SK-MEL-5 (cell line): Measurements from ENCODE around the gene TSPAN14. TPM values are rescaled to one million over a fixed set of nuclear protein-coding genes. Genes with fewer than 3 reads are reported as not detected.
A peak's percentile ranks its signal among the peaks of the same experiment; 100 is the strongest.
"Not testable (repeated sequence)": the region's sequence is repeated elsewhere in the genome, so short reads cannot be mapped to it uniquely, and the experiment has no call there.

ENCODE experiments used
- DNase-seq: peaks from one replicate; pipeline ENCODE4 v3.0.0-alpha.2; 2016; ENCODE audit warnings: low read depth, low spot score
- in situ Hi-C: cut with HindIII; loops from 2 replicates; pipeline ENCODE4 v1.10.0; 2016; ENCODE audit warnings: low sequenced_read_pairs, high pct_unique_total_duplicates, low pct_unique_long_range_greater_than_20kb
- total RNA-seq: library from RNA; depleted of rRNA; stranded (reverse); fragments of >200 nt; shearing (Covaris generic); gene quantifications from 2 replicates; pipeline ENCODE4 v1.2.3, GENCODE V29; 2014

Gene TSPAN14
- total RNA-seq, 1 experiment from 2014 or later, result 43.7 TPM

- in situ Hi-C loops, result no loop called here
Observed at GRCh38 chr10:80523773-80524172, 69.7 kb downstream of the TSPAN14 start.

GRCh38 chr10:80524190-80524909, 70.2 kb downstream of the TSPAN14 start:
- no peak for DNase-seq
- in situ Hi-C loops, result no loop called here

More at GRCh38 chr10:80523773-80524172, 69.7 kb downstream of the TSPAN14 start:
- DNase-seq, result no peak

- no peak for DNase-seq
- in situ Hi-C loops, result no loop called here
Observed at GRCh38 chr10:80526218-80526617, 72.1 kb downstream of the TSPAN14 start.

GRCh38 chr10:80526742-80527141, 72.6 kb downstream of the TSPAN14 start:
- in situ Hi-C loops, result no loop called here
- DNase-seq, result no peak

- in situ Hi-C loops, result no loop called here
- DNase-seq, result no peak
Observed at GRCh38 chr10:80528185-80528700, 74.1 kb downstream of the TSPAN14 start.

- in situ Hi-C loops, result no loop called here
- no peak for DNase-seq
Observed at GRCh38 chr10:80528901-80529300, 74.8 kb downstream of the TSPAN14 start.

- DNase-seq, result no peak
- in situ Hi-C loops, result no loop called here
Observed at GRCh38 chr10:80529604-80530003, 75.5 kb downstream of the TSPAN14 start.

GRCh38 chr10:80530251-80530650, 76.1 kb downstream of the TSPAN14 start:
- in situ Hi-C loops, result no loop called here
- DNase-seq, result peak; percentile 46

GRCh38 chr10:80530816-80531215, 76.7 kb downstream of the TSPAN14 start:
- DNase-seq, result no peak
- in situ Hi-C loops, result no loop called here

GRCh38 chr10:80532571-80532970, 78.5 kb downstream of the TSPAN14 start:
- DNase-seq, result no peak
- in situ Hi-C loops, result no loop called here

- DNase-seq, in situ Hi-C loops: not testable (repeated sequence)
Observed at GRCh38 chr10:80534059-80534458, 79.9 kb downstream of the TSPAN14 start.

GRCh38 chr10:80534646-80535045, 80.5 kb downstream of the TSPAN14 start:
- DNase-seq, in situ Hi-C loops: not testable (repeated sequence)

- DNase-seq, result peak; percentile 52
- in situ Hi-C loops, result no loop called here
Observed at GRCh38 chr10:80535671-80536360, 81.7 kb downstream of the TSPAN14 start.

GRCh38 chr10:80536361-80536835, 82.3 kb downstream of the TSPAN14 start:
- no peak for DNase-seq
- in situ Hi-C loops, result no loop called here

- in situ Hi-C loops, result no loop called here
- DNase-seq, result no peak
Observed at GRCh38 chr10:80537086-80537735, 83.1 kb downstream of the TSPAN14 start.

- in situ Hi-C loops, result no loop called here
- DNase-seq, result no peak
Observed at GRCh38 chr10:80537736-80538480, 83.8 kb downstream of the TSPAN14 start, which contains the start of gene SH2D4B. Gene SH2D4B, plus strand, starts transcription at chr10:80537902. Its CDS starts 430 bp downstream, at chr10:80538332.

- no peak for DNase-seq
- in situ Hi-C loops, result no loop called here
Observed at GRCh38 chr10:80538481-80539185, 84.5 kb downstream of the TSPAN14 start.
